Fibroblast of lung (primary cell): Measurements from ENCODE around the gene NUP93. TPM values are rescaled to one million over a fixed set of nuclear protein-coding genes. Genes with fewer than 3 reads are reported as not detected.

Experiments used
- DNase-seq, 2 donors: peaks; one replicate each; pipeline versions ENCODE4 v3.0.0 to v3.0.0-alpha.2; 2010; ENCODE audit warnings: low read depth in 2 of 2
- H2AFZ ChIP-seq: 2 replicates; pipeline ENCODE4 v1.5.1; 2012; ENCODE audit warnings: low read length, control low read depth, inconsistent platforms
- H3K27ac ChIP-seq: 2 replicates; pipeline ENCODE4 v1.5.1; 2011; ENCODE audit warnings: low read length, control low read depth; ENCODE audit not compliant: insufficient read depth
- H3K27me3 ChIP-seq: 2 replicates; pipeline ENCODE4 v1.5.1; 2011; ENCODE audit warnings: mild to moderate bottlenecking, low read length; ENCODE audit not compliant: control insufficient read depth, insufficient read depth
- H3K36me3 ChIP-seq: 2 replicates; pipeline ENCODE4 v1.5.1; 2011; ENCODE audit warnings: low read length; ENCODE audit not compliant: control insufficient read depth, insufficient read depth
- H3K4me1 ChIP-seq: 2 replicates; pipeline ENCODE4 v1.5.1; 2011; ENCODE audit warnings: low read length; ENCODE audit not compliant: control insufficient read depth, insufficient read depth; ENCODE audit errors: extremely low read depth
- H3K4me2 ChIP-seq: 2 replicates; pipeline ENCODE4 v1.5.1; 2011; ENCODE audit warnings: low read length, control low read depth; ENCODE audit not compliant: insufficient read depth; ENCODE audit errors: extremely low read depth
- H3K4me3 ChIP-seq, 4 experiments: fragments of 200-600 bp in 1 of 4; sonication (generic) in 1 of 4; replicated peaks in 1 of 4; 2 replicates each; pipeline ENCODE4 v1.5.1; 2011 to 2016; ENCODE audit warnings: low read length in 4 of 4, low read depth in 3 of 4, mild to moderate bottlenecking in 3 of 4, control low read depth in 2 of 4, inconsistent platforms in 1 of 4, mixed read lengths in 1 of 4; ENCODE audit not compliant: insufficient read depth in 1 of 4; ENCODE audit errors: control extremely low read depth in 1 of 4
- H3K79me2 ChIP-seq: 2 replicates; pipeline ENCODE4 v1.5.1; 2012; ENCODE audit warnings: mild to moderate bottlenecking, low read length, inconsistent platforms; ENCODE audit not compliant: control insufficient read depth, insufficient read depth
- H3K9ac ChIP-seq: 2 replicates; pipeline ENCODE4 v1.5.1; 2011; ENCODE audit warnings: mild to moderate bottlenecking, low read length, control low read depth; ENCODE audit not compliant: insufficient read depth
- H3K9me3 ChIP-seq: 2 replicates; pipeline ENCODE4 v1.5.1; 2012; ENCODE audit warnings: low read depth, low read length; ENCODE audit not compliant: control insufficient read depth, insufficient read depth
- H4K20me1 ChIP-seq: 2 replicates; pipeline ENCODE4 v1.5.1; 2011; ENCODE audit warnings: low read length; ENCODE audit not compliant: control insufficient read depth, insufficient read depth; ENCODE audit errors: extremely low read depth
- CTCF ChIP-seq, 2 donors: IDR thresholded peaks in 1 of 2; conservative IDR thresholded peaks in 1 of 2; 1 replicate in 1 of 2; 2 replicates in 1 of 2; pipeline ENCODE4 v1.5.1; 2011 to 2012; ENCODE audit warnings: low read length in 2 of 2, control low read depth in 1 of 2, inconsistent platforms in 1 of 2, low read depth in 1 of 2, mild to moderate bottlenecking in 1 of 2
- EZH2 ChIP-seq: IDR thresholded peaks from 2 replicates; pipeline ENCODE4 v1.5.1; 2012; ENCODE audit warnings: low read length, control low read depth, mild to moderate bottlenecking; ENCODE audit errors: missing control alignments
- polyA plus RNA-seq, 2 donors: library from polyadenylated mRNA; depleted of rRNA in 1 of 2; stranded (reverse) in 1 of 2; unstranded in 1 of 2; fragments of >200 nt; gene quantifications; 2 replicates each; pipeline ENCODE4 v1.2.1, GENCODE V29; 2011 to 2012; ENCODE audit warnings: missing spikeins in 1 of 2
- total RNA-seq: library from RNA; depleted of rRNA; stranded (reverse); fragments of >200 nt; gene quantifications from 2 replicates; pipeline ENCODE4 v1.2.1, GENCODE V29; 2014

NUP93 gene
- total and polyA plus RNA-seq, 2 donors (not counting 1 experiment from before 2014, with no cell fraction given) = 37.6 to 42.9 TPM

DNA sequence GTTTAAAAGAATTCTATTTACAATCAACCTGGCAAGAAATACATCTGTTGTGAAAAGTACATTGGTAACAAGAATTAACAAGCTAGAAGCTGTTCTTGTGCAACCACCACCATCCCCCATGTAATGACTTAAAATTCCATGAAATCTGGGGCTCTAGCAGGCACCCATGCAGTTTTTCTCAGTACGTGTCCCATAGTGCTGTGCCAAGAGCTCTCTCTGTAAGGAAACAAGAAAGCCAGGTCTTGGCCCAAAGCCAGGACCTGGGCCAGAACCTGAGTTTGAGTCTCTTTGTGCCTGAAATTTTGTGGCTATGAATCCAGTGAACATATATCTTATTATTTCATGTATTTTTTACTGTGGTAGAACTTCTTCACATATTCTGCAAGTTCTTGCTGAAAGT lies 46.6 kb downstream of the NUP93 start:
- H2AFZ ChIP-seq = no peak overlapping the region
- no peaks in the 10 kb centered on the region for H3K79me2 ChIP-seq
- TF ChIP-seq EZH2 (no peak), CTCF (conservative IDR thresholded peaks at IDR 0.05 in 1 of 2, IDR thresholded peaks at IDR 0.05 in 1 of 2; ENCODE audit: low read depth in 1 of 2, low read length in 2 of 2) (no peak)
- H3K36me3 ChIP-seq = no peaks in the 10 kb centered on the region
- no peaks in the 10 kb centered on the region for H4K20me1 ChIP-seq
- H3K4me3 ChIP-seq = no peak overlapping the region
- H3K9ac ChIP-seq = no peak overlapping the region
- no peaks in the 10 kb centered on the region for H3K27me3 ChIP-seq
- H3K4me2 ChIP-seq = no peak overlapping the region
- no peaks in the 10 kb centered on the region for H3K4me1 ChIP-seq
- no peak overlapping the region for H3K27ac ChIP-seq
- H3K9me3 ChIP-seq = no peaks in the 10 kb centered on the region
- DNase-seq = peak; percentile 47 to 61

DNA sequence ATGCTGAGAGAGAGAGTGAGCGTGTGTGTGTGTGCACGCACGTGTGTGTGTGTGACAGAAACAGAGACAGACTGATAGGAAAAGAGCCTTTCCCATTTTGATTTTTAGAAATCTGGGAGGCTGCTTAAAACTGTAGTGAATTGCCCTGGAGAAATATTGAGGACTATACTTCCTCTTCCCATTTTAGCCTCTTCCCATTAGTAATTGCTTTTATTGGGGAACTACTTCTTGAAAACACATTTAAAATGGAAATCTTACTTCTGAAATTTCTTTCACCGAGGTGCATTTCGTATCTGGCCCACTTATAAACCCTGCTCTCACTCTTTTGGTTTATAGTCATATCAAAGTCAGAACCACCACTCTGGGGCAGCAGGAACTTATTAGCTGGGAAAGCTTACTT lies 47.1 kb downstream of the NUP93 start:
- H3K9me3 ChIP-seq = no peaks in the 10 kb centered on the region
- no peaks in the 10 kb centered on the region for H3K36me3 ChIP-seq
- no peak for DNase-seq
- no peak overlapping the region for H3K27ac ChIP-seq
- H3K4me2 ChIP-seq = no peak overlapping the region
- H3K4me3 ChIP-seq = no peak overlapping the region
- TF ChIP-seq EZH2 (no peak), CTCF (conservative IDR thresholded peaks at IDR 0.05 in 1 of 2, IDR thresholded peaks at IDR 0.05 in 1 of 2; ENCODE audit: low read depth in 1 of 2, low read length in 2 of 2) (no peak)
- no peaks in the 10 kb centered on the region for H3K4me1 ChIP-seq
- no peak overlapping the region for H3K9ac ChIP-seq
- no peaks in the 10 kb centered on the region for H3K79me2 ChIP-seq
- no peaks in the 10 kb centered on the region for H4K20me1 ChIP-seq
- no peaks in the 10 kb centered on the region for H3K27me3 ChIP-seq
- H2AFZ ChIP-seq = no peak overlapping the region

DNA sequence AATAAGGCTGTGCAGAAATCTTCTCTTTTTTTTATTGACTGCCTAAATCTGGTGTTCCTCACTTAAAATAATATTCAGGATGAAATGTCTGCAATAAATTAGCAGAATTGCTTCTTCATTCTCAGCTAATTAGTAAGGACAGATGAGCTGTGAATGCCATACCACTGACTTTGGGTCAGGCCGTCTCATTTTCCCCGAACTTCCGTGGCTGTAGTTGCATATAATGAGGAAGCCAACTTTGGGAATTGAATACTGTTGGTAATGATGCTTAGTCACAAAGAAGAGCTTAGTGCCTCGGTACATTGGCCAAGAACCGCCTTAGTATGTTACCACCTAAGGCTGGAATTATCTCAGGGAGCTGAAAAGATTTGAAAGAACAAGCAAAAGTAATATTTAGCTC lies 47.6 kb downstream of the NUP93 start:
- no peaks in the 10 kb centered on the region for H4K20me1 ChIP-seq

More for the DNA sequence above, 47.6 kb downstream of the NUP93 start:
- no peak overlapping the region for H3K27ac ChIP-seq
- H3K9me3 ChIP-seq = no peaks in the 10 kb centered on the region
- H3K27me3 ChIP-seq = no peaks in the 10 kb centered on the region
- peak in 1 of 2 donors; percentile 54 for DNase-seq
- H3K4me2 ChIP-seq = no peak overlapping the region
- H3K79me2 ChIP-seq = no peaks in the 10 kb centered on the region
- H3K4me1 ChIP-seq = no peaks in the 10 kb centered on the region
- no peak for TF ChIP-seq CTCF (conservative IDR thresholded peaks at IDR 0.05 in 1 of 2, IDR thresholded peaks at IDR 0.05 in 1 of 2; ENCODE audit: low read depth in 1 of 2, low read length in 2 of 2)
- no peak for TF ChIP-seq EZH2
- no peak overlapping the region for H3K4me3 ChIP-seq
- no peaks in the 10 kb centered on the region for H3K36me3 ChIP-seq
- H3K9ac ChIP-seq = no peak overlapping the region
- no peak overlapping the region for H2AFZ ChIP-seq
